GM19468 (cell line): ENCODE measurements around the gene AKT3.

Experiments
- ATAC-seq: cut with Tn5 transposase; IDR thresholded peaks from one replicate; pipeline ENCODE4 v1.9.1; 2021; ENCODE audit warnings: mild to moderate bottlenecking, moderate library complexity, moderate number of reproducible peaks; ENCODE audit not compliant: unreplicated experiment; ENCODE audit errors: extremely low read depth

Gene AKT3

DNA sequence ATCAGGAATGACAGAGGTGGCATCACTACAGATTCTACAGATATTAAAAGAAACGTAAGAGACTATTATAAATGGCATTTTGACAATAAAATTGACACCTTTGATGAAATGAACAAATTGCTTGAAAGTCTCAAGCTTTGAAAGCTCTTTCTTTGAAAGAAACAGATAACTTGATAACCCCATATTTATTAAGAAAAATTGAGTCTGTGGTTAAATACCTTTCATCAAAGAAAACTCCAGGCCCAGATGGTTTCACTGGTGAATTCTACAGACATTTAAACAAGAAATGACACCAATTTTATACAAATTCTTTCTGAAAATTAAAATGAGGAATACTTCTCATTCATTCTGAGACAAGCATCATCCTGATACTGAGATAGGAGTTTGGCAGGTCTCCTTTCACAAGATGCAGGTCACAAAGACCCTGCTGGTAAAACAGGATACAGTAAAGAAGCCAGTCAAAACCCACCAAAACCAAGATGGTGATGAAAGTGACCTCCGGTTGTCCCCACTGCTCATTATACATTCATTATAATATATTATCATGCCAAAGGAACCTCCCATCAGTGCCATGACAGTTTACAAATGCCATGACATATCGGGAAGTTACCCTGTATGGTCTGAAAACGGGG is 210.9 kb downstream of the AKT3 start:
- no peak for ATAC-seq

DNA sequence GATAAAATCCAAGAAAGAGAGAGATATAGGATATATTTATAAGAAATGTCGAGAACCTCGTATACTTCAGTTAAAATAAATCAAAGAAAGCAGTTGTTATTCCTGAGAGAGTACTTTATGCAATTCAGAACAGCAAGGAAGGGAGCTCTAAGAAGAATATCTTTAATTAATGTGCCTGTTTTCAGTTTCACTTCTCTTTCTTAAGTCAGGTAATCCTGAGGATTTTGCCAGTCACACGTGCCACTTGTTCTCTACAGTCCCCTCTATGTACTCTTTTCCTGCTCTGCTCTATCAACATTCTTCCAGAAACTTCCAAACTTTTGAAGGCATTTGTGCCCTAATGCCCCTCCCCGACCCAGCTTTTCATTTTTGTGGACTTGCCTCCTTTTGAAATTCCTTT is 211.9 kb downstream of the AKT3 start:
- no peak for ATAC-seq

DNA sequence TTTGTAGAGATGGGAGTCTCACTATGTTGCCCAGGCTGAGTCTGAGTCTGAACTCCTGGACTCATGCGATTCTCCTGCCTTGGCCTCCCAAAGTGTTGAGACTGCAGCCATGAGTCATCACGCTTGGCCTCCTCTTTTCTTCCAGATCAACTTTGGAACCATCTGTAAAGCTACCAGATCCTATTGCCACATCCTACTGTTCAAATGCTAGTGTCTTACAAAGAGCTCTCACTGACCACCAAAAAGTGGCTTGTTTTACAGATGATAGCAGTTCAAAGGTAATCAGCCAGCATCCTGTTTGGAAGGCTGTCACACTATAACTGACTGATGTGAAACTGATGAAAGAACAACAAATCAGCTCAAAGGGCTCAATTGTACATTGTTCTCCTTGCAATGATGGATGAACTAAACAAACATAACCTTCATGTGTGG is 221.6 kb downstream of the AKT3 start:
- ATAC-seq = no peak

DNA sequence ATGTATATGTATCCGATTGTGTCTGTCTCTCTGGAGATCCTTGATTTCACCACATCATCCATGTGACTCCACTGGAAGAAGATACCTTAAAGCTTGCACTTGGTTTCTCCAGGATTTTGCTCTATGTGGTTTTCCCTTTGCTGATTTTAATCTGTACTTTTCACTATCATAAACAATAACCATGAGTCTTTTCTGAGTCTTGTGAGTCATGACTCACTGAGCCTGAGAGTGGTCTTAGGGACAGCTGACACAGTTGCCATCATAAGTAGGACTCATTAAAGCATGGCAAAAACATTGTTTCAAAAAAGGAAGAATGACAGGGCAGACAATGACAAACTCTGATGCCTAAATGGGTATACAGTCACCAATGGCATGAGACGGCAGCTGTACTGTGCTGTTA is 226.2 kb downstream of the AKT3 start:
- no peak for ATAC-seq

DNA sequence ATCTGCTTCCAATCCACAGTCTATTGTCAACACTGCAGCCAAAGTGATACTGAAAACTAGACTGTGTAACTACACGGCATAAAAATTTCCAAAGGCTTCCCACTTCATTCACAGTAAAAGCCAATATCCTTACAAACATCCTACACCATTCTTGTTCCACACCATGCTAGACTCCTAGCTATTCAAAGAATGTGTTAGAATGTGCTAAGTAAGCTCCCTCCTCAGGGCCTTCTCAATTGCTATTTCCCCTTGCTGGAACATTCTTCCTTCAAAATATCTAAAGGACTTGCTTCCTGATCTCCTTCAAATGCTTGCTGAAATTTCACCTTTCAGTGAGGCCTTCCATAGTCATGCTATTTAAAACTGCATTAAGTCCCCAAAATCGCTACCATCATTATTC is 228.1 kb downstream of the AKT3 start:
- ATAC-seq = no peak

DNA sequence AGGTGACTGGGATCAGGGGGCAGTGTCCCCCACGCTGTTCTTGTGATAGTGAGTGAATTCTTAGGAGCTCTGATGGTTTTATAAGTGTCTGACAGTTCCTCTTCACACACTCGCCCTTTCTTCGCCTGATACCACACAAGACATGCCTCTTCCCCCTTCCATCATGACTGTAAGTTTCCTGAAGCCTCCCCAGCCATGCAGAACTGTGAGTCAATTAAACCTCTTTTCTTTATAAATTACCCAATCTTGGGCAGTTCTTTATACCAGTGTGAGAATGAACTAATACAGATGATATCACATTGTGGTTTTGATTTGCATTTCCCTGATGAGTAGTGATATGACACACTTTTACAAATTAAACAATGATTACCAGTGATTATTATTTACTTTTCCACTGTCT is 229.9 kb downstream of the AKT3 start:
- ATAC-seq = no peak

DNA sequence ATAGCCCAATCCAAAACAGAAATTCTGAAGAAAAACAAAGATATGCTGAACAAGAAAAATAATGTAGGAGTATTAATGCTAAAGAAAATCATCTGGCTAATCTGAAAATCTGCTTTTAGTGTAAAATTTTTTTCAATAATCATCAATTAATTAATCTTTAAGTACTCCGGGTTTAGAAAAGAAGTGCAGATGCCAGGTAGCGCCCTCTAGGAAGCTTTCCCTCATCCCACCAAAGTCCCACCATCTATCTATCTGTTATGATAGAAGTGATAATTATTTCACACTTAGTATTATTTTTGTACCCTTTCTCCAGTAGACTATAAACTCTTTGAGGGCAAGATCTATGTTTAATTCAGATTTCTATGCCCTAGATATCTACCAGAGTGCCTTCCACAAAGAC is 240.3 kb downstream of the AKT3 start:
- no peak for ATAC-seq

DNA sequence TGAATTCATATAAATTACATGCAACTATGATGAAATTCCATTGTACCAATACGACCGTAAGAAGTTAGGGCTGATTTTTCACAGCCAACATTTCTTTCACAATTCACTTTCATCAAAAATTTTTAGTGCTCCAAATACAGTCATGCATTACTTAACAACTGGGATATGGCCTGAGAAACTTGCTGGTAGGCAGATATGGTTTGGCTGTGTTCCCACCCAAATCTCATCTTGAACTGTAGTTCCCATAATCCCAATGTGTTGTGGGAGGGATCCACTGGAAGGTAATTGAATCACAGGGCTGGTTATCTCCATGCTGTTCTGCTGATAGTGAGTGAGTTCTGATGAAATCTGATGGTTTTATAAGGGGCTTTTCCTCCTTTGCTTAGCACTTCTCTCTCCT is 244.4 kb downstream of the AKT3 start:
- no peak for ATAC-seq

DNA sequence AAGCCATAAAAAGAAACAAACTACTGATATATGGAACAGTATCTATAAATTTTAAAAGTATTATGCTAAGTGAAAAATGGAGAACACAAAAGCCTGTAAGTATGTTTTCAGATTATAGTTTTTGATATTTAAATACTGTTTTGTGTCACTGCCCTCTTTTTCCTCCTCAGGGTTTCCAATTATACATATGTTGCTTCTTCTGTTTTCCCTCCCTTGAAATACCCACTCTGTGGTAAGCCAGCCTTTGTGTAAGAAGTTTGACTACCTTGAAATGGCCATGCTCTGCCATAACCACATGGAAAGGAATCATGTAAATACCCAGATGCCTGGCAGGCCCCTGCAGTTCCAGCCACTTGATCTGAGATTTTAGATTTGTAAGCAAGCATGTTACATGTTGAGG is 248.3 kb downstream of the AKT3 start:
- ATAC-seq = no peak

DNA sequence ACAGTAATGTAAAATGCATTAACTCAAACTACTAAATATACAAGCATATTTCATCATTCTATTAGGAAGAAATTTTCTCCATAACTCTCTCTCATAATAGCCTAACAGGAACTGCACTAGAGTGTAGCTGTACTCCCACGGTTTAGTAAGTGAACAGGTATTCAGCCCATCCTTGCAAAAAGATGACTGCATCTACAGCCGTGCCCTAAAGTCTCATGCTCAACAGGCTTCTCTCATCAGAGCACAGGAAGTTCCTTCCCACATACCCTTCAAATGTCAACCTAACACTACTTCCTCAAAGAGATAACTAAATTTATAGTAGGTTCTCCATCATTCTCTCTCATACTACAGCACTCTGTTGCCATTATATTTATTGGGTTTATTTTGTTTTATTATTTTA is 251.6 kb downstream of the AKT3 start:
- ATAC-seq = no peak

DNA sequence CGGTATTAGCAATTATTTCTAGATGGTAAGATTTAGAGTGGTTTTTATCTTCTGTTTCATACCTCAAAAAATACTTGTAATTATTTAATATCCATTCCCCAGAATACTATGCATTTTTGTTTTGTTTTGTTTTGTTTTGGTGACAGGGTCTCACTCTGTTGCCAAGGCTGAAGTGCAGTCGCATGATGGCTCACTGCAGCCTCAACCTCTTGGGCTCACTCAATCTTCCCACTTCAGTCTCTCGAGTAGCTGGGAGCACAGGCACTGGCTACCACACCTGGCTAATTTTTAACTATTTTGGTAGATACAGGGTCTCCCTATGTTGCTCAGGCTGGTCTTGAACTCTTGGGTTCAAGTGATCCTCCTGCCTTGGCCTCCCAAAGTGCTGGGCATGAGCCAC is 252.7 kb downstream of the AKT3 start:
- no peak for ATAC-seq

DNA sequence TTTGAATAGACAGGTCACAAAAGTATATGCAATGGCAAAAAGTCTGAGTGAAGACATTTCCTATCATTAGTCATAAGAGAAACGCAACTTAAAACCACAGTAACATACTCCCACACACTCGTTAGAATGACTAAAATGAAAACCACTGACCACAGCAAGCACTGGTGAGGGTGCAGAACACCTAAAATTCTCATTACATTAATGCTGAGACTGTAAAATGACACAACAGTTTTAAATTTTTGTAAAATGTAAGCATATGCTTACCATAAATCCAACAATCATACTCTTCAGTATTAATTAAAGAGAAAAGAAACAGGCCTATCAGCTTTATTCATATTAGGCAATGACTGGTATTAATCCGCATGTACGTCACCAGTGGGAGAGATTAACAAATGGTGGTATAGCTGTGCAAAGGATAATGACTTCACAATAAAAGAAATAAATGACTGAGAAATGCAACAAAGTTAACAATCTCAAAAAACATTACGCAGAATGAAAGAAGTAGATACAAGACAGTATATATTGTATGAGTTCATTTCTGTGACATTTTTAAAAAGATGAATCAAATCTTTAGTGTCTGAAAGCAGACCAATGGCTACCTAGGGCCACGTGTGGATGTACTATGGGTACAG is 253.5 kb downstream of the AKT3 start:
- ATAC-seq = peak; percentile 94

DNA sequence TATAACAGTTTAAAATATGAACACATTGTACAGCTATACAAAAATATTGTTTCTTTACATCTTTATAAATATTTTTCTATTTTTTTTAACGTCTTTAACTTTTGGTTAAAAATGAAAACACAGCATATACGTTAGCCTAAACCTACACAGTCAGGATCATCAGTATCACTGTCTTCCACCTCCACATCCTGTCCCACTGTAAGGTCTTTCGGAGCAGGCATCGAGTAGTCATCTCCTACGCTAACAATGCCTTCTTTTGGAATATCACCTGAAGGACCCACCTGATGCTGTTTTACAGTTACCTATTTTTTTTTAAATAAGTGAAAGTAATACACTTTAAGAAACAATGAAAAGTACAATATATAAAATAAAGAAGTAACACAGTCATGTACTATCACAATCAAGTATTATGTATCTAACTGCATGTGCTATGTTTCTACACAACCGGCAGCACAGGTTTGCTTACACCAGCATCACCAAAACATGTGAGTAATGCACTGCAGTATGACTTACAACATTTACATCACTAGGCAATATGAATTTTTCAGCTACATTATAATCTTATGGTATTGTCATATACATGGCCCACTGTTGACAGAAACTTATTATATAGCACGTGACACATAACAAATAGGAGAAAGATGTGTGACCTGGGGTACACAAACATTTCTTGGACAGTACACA is 254.4 kb downstream of the AKT3 start:
- ATAC-seq = no peak

DNA sequence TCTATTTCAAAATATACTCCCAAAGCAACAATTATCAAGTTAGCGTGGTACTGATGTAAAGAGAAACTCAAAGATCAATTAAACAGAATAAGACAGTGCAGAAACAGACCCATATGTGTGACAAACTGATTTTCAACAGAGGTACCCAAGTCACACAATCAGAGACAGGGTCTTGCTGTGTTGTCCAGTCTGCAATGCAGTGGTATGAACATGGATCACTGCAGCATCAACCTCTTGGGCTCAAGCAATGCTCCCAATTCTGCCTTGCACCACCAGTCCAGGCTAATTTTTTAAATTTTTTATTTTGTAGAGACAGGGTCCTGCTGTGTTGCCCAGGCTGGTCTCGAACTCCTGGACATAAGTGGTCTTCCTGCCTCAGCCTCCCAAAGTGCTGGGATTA is 255.6 kb downstream of the AKT3 start:
- no peak for ATAC-seq

DNA sequence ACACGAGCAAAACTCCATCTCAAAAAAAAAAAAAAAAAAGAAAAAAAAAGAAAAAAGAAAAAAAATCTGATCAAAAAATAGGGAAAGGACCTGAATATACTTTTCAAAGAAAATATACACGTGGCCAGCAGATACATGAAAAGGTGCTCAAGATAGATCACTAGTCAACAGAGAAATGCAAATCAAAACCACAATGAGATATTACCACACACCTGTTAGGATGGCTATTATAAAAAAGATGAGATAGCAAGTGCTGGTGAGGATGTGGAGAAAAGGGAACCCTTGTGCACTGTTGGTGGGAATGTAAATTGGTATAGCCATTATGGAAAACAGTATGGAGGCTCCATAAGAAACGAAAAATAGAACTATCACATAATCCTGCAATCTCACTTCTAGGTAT is 260.8 kb downstream of the AKT3 start:
- peak; percentile 91 for ATAC-seq

DNA sequence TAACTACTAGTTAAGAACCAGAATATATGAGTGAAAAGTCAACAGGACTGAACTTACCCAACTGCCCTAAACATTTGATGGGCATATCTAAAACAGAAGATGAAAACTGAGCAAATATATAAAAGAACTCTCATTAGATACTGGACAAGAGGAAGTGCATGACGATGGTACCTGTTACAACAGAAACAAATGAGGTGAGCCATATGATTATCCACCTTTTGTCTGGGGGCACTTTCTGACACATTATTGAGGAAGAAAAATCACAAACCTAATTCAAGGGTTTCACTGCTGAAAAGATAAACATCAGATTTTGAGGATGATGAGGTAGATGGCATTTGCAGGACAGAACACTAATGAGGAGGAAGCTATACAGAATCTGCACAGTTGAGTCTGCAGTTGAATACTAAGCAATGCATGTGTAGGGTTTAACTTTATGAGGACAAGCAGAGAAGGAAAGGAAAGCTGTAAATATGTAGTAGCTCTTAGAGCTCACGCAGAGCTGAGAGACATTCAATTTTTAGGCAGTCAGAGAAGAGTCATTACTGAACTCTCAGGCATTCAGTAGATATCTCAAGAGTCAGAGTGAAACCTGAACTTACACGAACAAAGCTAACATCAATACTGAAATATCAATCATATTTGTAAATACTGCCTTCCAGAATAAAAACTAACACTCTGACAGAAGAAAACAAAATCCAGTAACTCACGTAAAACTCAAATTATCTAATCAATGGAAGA is 262.1 kb downstream of the AKT3 start:
- peak; percentile 82 for ATAC-seq

DNA sequence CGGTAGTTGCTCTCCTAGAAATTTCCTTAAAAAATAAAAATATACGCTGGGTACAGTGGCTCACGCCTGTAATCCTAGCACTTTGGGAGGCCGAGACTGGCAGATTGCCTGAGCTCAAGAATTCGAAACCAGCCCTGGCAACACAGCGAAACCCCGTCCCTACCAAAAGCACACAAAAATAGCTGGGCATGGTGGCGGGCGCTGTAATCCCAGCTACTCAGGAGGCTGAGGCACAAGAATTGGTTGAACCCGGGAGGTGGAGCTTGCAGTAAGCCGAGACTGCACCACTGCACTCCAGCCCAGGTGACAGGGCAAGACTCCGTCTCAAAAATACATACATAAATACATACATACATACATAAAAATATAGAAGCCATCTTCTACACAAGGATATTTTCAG is 262.8 kb downstream of the AKT3 start:
- ATAC-seq = no peak

DNA sequence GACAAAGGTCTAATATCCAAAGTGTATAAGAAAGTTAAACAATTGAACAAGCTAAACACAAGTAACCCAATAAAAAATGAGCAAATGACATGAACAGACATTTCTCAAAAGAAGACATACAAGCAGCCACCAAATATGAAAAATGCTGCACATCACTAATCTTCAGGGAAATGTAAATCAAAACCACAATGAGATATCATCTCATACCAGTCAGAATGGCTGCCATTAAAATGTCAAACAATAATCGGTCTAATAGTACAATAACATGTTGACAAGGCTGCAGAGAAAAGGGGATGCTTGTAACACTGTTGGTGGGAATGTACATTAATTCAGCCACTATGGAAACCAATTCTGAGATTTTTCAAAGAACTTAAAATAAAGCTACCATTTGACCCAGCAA is 264.1 kb downstream of the AKT3 start:
- ATAC-seq = no peak

DNA sequence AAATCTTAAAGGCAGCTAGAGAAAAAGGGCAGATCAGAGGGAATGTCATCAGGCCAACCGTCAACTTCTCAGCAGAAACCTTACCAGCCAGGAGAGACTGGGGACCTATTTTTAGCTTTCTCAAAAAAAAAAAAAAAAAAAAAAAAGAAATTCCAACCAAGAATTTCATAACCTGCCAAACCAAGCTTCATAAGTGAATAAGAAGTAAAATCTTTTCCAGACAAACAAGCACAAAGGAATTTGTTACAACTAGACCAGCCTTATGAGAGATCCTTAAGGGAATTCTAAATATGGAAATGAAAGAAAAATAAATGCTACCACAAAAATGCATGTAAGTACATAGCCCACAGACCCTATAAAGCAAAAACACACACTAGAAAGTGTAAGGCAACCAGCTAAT is 267.7 kb downstream of the AKT3 start:
- no peak for ATAC-seq

DNA sequence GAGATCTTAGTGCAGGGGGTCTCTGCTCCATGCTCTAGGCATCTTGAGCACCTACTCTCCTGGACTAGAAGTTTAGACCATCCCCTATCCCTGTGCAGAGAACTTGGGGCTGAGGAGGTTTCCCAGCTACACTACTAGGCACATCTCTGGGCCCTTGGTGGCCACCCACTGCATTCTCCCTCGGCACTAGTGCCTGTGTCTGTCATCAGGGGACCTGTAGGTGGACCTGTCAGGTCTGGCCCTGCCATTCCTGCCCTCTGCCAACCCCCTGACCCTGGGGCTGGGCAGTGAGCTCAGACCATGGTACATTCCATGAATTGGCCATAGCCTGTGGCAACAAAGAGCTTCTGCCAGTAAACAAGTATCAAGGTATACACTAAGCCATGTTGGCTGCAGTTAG is 269.1 kb downstream of the AKT3 start:
- ATAC-seq = no peak

DNA sequence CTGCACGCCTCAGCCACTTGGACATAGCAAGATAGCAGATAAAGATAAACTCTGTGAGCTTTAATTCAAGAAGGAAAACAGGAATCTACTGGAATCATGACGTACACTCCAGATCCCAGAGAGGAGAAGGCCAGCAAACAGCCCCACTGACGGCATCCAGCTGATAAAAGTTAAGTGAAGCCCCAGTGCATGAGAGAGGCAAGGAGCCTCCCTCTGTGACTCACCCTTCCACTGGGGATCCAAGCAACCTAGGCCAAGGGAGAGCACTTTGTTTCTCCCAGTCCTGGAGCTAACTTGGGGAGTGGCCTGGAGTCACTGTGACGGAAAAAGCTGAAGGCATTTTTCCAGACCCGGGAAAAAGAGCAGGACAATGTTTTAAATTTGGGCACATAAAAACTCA is 270.0 kb downstream of the AKT3 start:
- no peak for ATAC-seq
